22Rv1 (cell line): ENCODE results near the gene RFC5.
"Not testable (repeated sequence)": the region's sequence is repeated elsewhere in the genome, so short reads cannot be mapped to it uniquely, and the experiment has no call there.

Source experiments
- CTCF ChIP-seq: fragments of 450-650 bp; IDR thresholded peaks from 2 replicates; pipeline ENCODE4 v1.5.1; 2017; ENCODE audit warnings: mild to moderate bottlenecking
- ZFX ChIP-seq: fragments of 450-650 bp; IDR thresholded peaks from 2 replicates; pipeline ENCODE4 v1.6.1; 2017; ENCODE audit warnings: antibody characterized with exemption, borderline replicate concordance

GRCh38 chr12:118022097-118022727 lies 5.7 kb downstream of the RFC5 start:
- not testable (repeated sequence) for TF ChIP-seq CTCF, ZFX
